GM21390 (cell line): ENCODE measurements around the gene ANKRD30BL.
"Not testable (repeated sequence)": the region's sequence is repeated elsewhere in the genome, so short reads cannot be mapped to it uniquely, and the experiment has no call there.

ENCODE experiments used
- ATAC-seq: cut with Tn5 transposase; IDR thresholded peaks from one replicate; pipeline ENCODE4 v1.9.1; 2021; ENCODE audit not compliant: unreplicated experiment

Gene ANKRD30BL, protein sequence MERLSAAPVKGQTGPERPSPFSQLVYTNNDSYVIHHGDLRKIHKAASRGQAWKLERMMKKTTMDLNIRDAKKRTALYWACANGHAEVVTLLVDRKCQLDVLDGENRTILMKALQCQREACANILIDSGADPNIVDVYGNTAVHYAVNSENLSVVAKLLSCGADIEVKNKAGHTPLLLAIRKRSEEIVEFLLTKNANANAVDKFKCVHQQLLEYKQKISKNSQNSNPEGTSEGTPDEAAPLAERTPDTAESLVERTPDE

DNA sequence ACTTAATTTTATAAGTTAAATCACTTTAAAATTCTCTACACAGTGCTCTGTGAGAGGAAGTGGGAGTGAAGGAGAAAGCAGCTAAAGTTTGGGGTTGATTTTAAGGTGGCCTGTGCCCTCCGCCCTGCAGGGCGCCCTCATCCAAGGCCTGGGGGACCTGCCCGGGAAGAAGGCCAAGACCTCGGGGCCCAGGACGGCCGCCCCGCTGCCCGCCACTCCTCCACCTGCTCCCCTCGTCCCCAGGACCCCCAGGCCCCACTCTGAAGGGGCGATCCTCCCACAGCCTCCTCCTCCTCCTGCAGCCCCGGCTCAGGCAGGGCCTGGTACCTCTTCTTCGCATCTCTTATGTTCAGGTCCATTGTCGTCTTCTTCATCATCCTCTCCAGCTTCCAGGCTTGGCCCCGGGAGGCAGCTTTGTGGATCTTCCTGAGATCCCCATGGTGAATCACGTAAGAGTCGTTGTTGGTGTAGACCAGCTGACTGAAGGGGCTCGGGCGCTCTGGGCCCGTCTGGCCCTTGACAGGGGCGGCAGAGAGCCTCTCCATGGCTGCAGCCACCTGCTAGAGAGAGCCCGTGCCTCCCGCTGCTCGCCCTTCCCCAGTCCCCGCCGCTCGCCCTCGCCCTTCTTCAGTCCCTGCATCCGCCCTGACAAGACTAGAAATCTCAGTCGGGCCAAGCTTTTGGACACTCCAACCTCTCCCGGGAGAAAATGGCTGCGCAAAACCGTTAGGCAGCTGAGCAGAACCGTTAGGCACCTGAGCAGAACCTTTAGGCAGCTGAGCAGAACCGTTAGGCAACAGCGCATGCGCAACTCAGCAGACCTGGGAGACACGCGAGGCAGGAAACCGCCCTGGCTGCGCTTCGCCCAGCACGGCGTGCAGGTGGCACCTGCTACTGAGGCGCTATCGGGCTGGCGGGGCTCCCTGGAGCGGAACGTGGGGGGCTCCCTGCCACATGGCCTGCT is at the start of gene ANKRD30BL:
TSS of gene ANKRD30BL (minus strand) at position 792 of the 964 bp plus-strand sequence. CDS start at position 545, 247 bp downstream.
- ATAC-seq: not testable (repeated sequence)

DNA sequence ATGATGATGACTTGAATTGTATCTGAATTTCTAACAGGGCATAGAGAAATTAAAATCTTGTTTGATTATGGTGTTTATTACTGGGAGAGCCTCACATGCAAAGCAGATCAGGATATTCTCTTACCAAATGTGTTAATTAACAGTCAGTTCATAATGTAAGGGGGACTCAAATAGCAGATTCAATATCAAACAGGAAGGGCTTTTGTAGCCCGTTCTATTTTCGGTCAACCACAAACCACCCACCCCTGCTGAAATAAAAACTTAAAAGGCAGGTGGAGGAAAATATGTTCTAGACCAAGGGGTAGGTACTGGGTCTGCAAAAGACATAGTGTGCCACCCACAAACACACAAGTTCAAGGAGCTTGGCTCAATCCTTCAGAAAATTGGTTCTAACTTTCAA is 41.1 kb upstream of the ANKRD30BL start:
- ATAC-seq: not testable (repeated sequence)

DNA sequence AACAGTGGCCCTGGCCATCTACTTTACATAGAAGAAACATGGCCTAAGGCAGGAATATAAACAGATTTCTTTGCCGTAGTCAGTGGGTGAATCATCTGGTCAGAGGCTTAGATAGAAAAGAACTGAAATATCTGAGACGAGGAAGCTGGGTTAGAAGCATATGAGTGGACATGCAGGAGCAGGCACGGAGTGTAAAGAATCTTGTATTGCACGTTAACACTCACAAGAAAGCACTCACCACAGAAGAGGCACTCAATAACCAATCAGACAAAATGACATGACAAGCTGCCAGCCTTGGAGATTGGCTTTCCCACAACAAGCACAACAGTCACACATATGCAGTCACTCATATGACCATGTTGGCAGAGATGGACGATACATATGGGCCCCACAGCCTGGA is 31.1 kb upstream of the ANKRD30BL start:
- ATAC-seq: not testable (repeated sequence)

DNA sequence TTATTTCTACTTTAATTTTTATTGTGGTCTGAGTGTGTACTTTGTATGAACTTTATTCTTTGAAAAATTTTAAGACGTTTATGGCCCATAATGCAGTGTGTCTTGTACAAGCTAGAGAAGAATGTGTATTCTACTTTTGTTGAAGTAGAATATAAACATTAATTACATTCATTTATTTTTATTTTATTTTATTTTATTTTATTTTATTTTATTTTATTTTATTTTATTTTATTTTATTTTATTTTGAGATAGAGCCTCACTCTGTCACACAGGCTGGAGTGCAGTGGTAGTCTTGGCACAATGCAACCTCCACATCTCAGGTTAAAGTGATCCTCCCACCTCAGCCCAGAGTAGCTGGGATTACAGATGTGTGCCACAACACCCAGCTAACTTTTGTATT is 5.3 kb upstream of the ANKRD30BL start:
- not testable (repeated sequence) for ATAC-seq

DNA sequence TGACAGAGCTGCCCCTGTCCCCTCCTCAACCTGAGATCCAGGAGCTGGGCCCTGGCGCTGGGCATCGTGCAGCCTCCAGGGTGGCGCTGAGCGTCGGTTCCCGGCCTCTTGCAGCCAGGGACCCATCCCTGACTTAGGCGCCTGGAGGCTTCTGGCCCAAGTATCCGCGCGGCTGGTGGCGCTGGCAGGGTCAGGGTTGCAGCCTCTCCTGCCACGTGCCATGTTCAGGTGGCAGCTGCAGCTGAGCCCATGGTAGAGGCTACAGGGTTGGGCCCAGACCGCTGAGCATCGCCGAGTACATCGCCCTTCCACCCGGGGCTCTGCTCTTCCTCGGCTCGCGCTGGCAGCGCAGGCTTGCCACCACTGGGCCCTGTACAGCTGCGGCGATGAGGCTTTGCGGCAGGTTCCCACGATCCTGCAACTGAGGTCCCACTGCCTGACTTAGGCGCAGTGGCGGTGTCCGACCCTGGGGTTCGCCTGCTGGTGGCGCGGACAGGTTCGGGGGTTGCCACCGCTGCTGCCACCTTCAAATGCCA is 441 bp upstream of the ANKRD30BL start:
- not testable (repeated sequence) for ATAC-seq

DNA sequence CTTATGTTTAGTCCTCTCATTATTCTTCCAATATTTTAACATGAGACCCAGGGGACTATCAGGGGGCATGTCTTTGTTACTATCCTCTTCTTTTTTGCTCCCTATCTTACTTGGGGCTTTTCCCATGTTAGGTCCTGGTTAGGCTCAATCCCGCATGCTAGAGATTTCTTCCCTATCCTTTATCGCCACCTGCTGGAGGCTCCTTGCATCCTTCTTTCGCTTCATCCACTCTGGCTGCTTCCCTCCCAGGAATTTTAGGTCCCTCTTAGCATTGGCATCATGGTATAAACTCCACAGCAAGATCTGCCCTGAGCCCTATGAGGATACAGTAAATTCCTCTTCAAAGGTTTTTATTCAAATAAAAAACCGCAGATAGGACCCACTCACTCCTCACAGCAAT is 15.0 kb downstream of the ANKRD30BL start:
- ATAC-seq: not testable (repeated sequence)
